ENCODE results near the gene FAM53A. TPM values are rescaled to one million over a fixed set of nuclear protein-coding genes. Genes with fewer than 3 reads are reported as not detected.

The FAM53A gene
- total and polyA plus RNA-seq, 10 of the 15 experiments (the other 5 are each of a cell fraction or from before 2014, with no cell fraction given): 0.02 to 0.87 (median 0.38) TPM; not detected in 2

GRCh38 chr4:1592709-1593417 lies 91.2 kb downstream of the FAM53A start:
- no TSS peak for BruUV-seq (replicated peaks)
- H4K20me1 ChIP-seq (ENCODE audit: control insufficient read depth, insufficient read depth): no peaks in the 10 kb centered on the region
- no peak for TF ChIP-seq IKZF1 (conservative IDR thresholded peaks at IDR 0.05)
- TF ChIP-seq CREM (IDR thresholded peaks at IDR 0.05; ENCODE audit: low read depth): no peak
- no peak for TF ChIP-seq SPI1 (IDR thresholded peaks at IDR 0.05; ENCODE audit: borderline replicate concordance, insufficient read depth, low read depth, low read length)
- TF ChIP-seq MYC (IDR thresholded peaks at IDR 0.05; ENCODE audit: insufficient read depth, insufficient read length, insufficient replicate concordance, low read length, severe bottlenecking): no peak
- no peak for TF ChIP-seq MLLT1 (IDR thresholded peaks at IDR 0.05)
- no peak for TF ChIP-seq ZBTB40 (IDR thresholded peaks at IDR 0.05; ENCODE audit: borderline replicate concordance)
- no peak for TF ChIP-seq HSF1 (IDR thresholded peaks at IDR 0.05; ENCODE audit: low read depth, low read length)
- TF ChIP-seq ZBTB4 (CRISPR knock-in tag; IDR thresholded peaks at IDR 0.05): no peak
- no peak for TF ChIP-seq CBX5 (IDR thresholded peaks at IDR 0.05; ENCODE audit: low read depth)
- TF ChIP-seq TAF1 (IDR thresholded peaks at IDR 0.05; ENCODE audit: borderline replicate concordance, low read depth, low read length): no peak
- TF ChIP-seq TARDBP (IDR thresholded peaks at IDR 0.05; ENCODE audit: borderline replicate concordance): no peak
- TF ChIP-seq ZSCAN29 (IDR thresholded peaks at IDR 0.05): no peak
- TF ChIP-seq PML (IDR thresholded peaks at IDR 0.05; ENCODE audit: low read length): no peak

More at GRCh38 chr4:1592709-1593417, 91.2 kb downstream of the FAM53A start:
- POLR2A ChIA-PET: no interaction called here
- DNase-seq (ENCODE audit: low read depth, low spot score) (no peak), ATAC-seq (no peak), FAIRE-seq (no peak)
- Histone ChIP-seq H3K27me3 (replicated peaks in 1 of 2; ENCODE audit: control insufficient read depth in 2 of 2, insufficient read depth in 2 of 2, low read length in 1 of 2) (no peaks in the 10 kb centered on the region), H3K4me3 (no peak overlapping the region), H3K9ac (ENCODE audit: control insufficient read depth, insufficient read depth, low read length) (no peak overlapping the region), H3K27ac (ENCODE audit: control insufficient read depth, insufficient read depth) (no peak overlapping the region), H3K4me2 (ENCODE audit: control insufficient read depth, insufficient read depth) (no peak overlapping the region), H3K79me2 (ENCODE audit: control insufficient read depth, insufficient read depth, low read length) (no peaks in the 10 kb centered on the region), H3K36me3 (ENCODE audit: control insufficient read depth in 2 of 2, insufficient read depth in 2 of 2, low read length in 1 of 2) (no peaks in the 10 kb centered on the region), H2AFZ (ENCODE audit: control insufficient read depth, low read depth, low read length) (no peak overlapping the region), H3K9me3 (replicated peaks; ENCODE audit: control insufficient read depth, insufficient read depth, low read length) (no peaks in the 10 kb centered on the region; the same call in 2 of the 3 replicates), H3K4me1 (ENCODE audit: control insufficient read depth, insufficient read depth, low read length) (no peaks in the 10 kb centered on the region)
- in situ Hi-C loops (cut with MboI) (no loop called here), intact Hi-C loops (cut with micrococcal nuclease; ENCODE audit: unreplicated experiment) (no loop called here)
- 81% methylated on average over 53 of the region's 62 CpGs for WGBS (ENCODE audit: insufficient coverage, insufficient replicate concordance, low lambda C conversion rate, missing lambda C conversion rate)
- SMC1A ChIA-PET (ENCODE audit: uncharacterized antibody, unreplicated experiment): no interaction called here
- CTCF ChIA-PET: no interaction called here
- RAD21 ChIA-PET (ENCODE audit: unreplicated experiment): no interaction called here

Data from GM12878 (cell line).